Liver (tissue), 9 donors: Measurements from ENCODE around the gene VGLL3. TPM values are rescaled to one million over a fixed set of nuclear protein-coding genes. Genes with fewer than 3 reads are reported as not detected.

Experiments
- DNase-seq: peaks from one replicate; pipeline ENCODE4 v3.0.0-alpha.2; 2017; ENCODE audit warnings: low spot score
- H3K27ac ChIP-seq, 2 donors: one replicate each; pipeline ENCODE4 v1.7.0; 2013; ENCODE audit warnings: inconsistent platforms in 2 of 2, low read length in 2 of 2, control low read depth in 1 of 2, low read depth in 1 of 2, mild to moderate bottlenecking in 1 of 2
- H3K27me3 ChIP-seq, 4 donors: one replicate each; pipeline versions ENCODE4 v1.6.1 to v1.7.0; 2013; ENCODE audit warnings: low read length in 3 of 4, inconsistent platforms in 1 of 4, mild to moderate bottlenecking in 1 of 4, moderate library complexity in 1 of 4; ENCODE audit not compliant: control insufficient read depth in 4 of 4, insufficient read depth in 4 of 4
- H3K36me3 ChIP-seq, 4 donors: one replicate each; pipeline versions ENCODE4 v1.6.1 to v1.7.0; 2013; ENCODE audit warnings: low read length in 3 of 4, mild to moderate bottlenecking in 3 of 4, low read depth in 1 of 4, moderate library complexity in 1 of 4; ENCODE audit not compliant: control insufficient read depth in 4 of 4, insufficient read depth in 3 of 4
- H3K4me1 ChIP-seq, 4 donors: one replicate each; pipeline versions ENCODE4 v1.6.1 to v1.7.0; 2013; ENCODE audit warnings: low read length in 3 of 4, mild to moderate bottlenecking in 3 of 4, moderate library complexity in 1 of 4; ENCODE audit not compliant: control insufficient read depth in 4 of 4, insufficient read depth in 4 of 4
- H3K4me3 ChIP-seq, 3 donors: one replicate each; pipeline versions ENCODE4 v1.6.1 to v1.7.0; 2013; ENCODE audit warnings: low read length in 3 of 3, control low read depth in 1 of 3, low read depth in 1 of 3, mild to moderate bottlenecking in 1 of 3
- H3K9ac ChIP-seq, 2 donors: one replicate each; pipeline ENCODE4 v1.7.0; 2013; ENCODE audit warnings: low read length in 2 of 2, mild to moderate bottlenecking in 2 of 2, moderate library complexity in 2 of 2, control low read depth in 1 of 2, low read depth in 1 of 2
- H3K9me3 ChIP-seq, 4 donors: one replicate each; pipeline versions ENCODE4 v1.6.1 to v1.7.0; 2013; ENCODE audit warnings: low read length in 3 of 4; ENCODE audit not compliant: control insufficient read depth in 4 of 4
- EGR1 ChIP-seq, 2 donors: IDR thresholded peaks; 2 replicates each; pipeline ENCODE4 v1.6.1; 2016 to 2018; ENCODE audit warnings: antibody characterized with exemption in 2 of 2, low read depth in 2 of 2
- FOXA1 ChIP-seq: IDR thresholded peaks from 2 replicates; pipeline ENCODE4 v1.6.1; 2016; ENCODE audit warnings: antibody characterized with exemption
- FOXA2 ChIP-seq: IDR thresholded peaks from 2 replicates; pipeline ENCODE4 v1.6.1; 2016; ENCODE audit warnings: antibody characterized with exemption
- GABPA ChIP-seq, 2 donors: IDR thresholded peaks in 1 of 2; conservative IDR thresholded peaks in 1 of 2; 2 replicates each; pipeline ENCODE4 v1.6.1; 2016; ENCODE audit warnings: antibody characterized with exemption in 2 of 2, mild to moderate bottlenecking in 1 of 2, moderate library complexity in 1 of 2
- HNF4A ChIP-seq, 2 donors: conservative IDR thresholded peaks; 2 replicates each; pipeline ENCODE4 v1.6.1; 2016; ENCODE audit warnings: antibody characterized with exemption in 2 of 2, mild to moderate bottlenecking in 2 of 2
- HNF4G ChIP-seq: IDR thresholded peaks from 2 replicates; pipeline ENCODE4 v1.6.1; 2016; ENCODE audit warnings: antibody characterized with exemption
- JUND ChIP-seq, 2 donors: IDR thresholded peaks; 2 replicates each; pipeline ENCODE4 v1.6.1; 2016; ENCODE audit warnings: antibody characterized with exemption in 2 of 2
- NR2F2 ChIP-seq: IDR thresholded peaks from 2 replicates; pipeline ENCODE4 v1.6.1; 2016; ENCODE audit warnings: antibody characterized with exemption
- RAD21 ChIP-seq, 2 donors: IDR thresholded peaks; 2 replicates each; pipeline ENCODE4 v1.6.1; 2016; ENCODE audit warnings: antibody characterized with exemption in 2 of 2, mild to moderate bottlenecking in 2 of 2
- RXRA ChIP-seq, 2 donors: IDR thresholded peaks; 2 replicates each; pipeline ENCODE4 v1.6.1; 2017 to 2018; ENCODE audit warnings: antibody characterized with exemption in 2 of 2, mild to moderate bottlenecking in 1 of 2
- SP1 ChIP-seq: IDR thresholded peaks from 2 replicates; pipeline ENCODE4 v1.6.1; 2018; ENCODE audit warnings: antibody characterized with exemption, mild to moderate bottlenecking
- TAF1 ChIP-seq: conservative IDR thresholded peaks from 2 replicates; pipeline ENCODE4 v1.6.1; 2016; ENCODE audit warnings: antibody characterized with exemption, mild to moderate bottlenecking
- YY1 ChIP-seq: IDR thresholded peaks from 2 replicates; pipeline ENCODE4 v1.6.1; 2016; ENCODE audit warnings: antibody characterized with exemption, mild to moderate bottlenecking
- WGBS: extraction: QIAGEN DNeasy Blood & Tissue Kit; methylation state at CpG from one replicate; pipeline ENCODE4 v1.1.7; 2013; 5-methylcytosine and 5-hydroxymethylcytosine counted together
- polyA plus RNA-seq, 2 donors: library from polyadenylated mRNA; stranded (reverse) in 1 of 2; unstranded in 1 of 2; fragments of 200-250 nt in 1 of 2; fragments of >200 nt in 1 of 2; fragmentation: Nextera tagmentation in 1 of 2; extraction: Ambion mirVana in 1 of 2; gene quantifications; one replicate each; pipeline versions ENCODE4 v1.2.1 to v1.2.3, GENCODE V29; 2013 to 2015
- total RNA-seq, 2 donors: library from RNA; depleted of rRNA; stranded (reverse); fragments of >200 nt; gene quantifications; one replicate each; pipeline ENCODE4 v1.2.3, GENCODE V29; 2014
- TF ChIP-seq, protein P1 (sequence below): IDR thresholded peaks from 2 replicates; pipeline ENCODE4 v1.6.1; 2016; ENCODE audit warnings: antibody characterized with exemption
- TF ChIP-seq, protein P2 (sequence below): IDR thresholded peaks from 2 replicates; pipeline ENCODE4 v1.6.1; 2016; ENCODE audit warnings: antibody characterized with exemption
- TF ChIP-seq, protein P3 (sequence below): fragments of 150-350 bp; IDR thresholded peaks from 2 replicates; pipeline ENCODE4 v1.5.1; 2017; ENCODE audit warnings: improper control_type of control experiment, low read depth, low read length; ENCODE audit not compliant: missing input control
- TF ChIP-seq, protein P4 (sequence below): IDR thresholded peaks from 2 replicates; pipeline ENCODE4 v1.6.1; 2016; ENCODE audit warnings: antibody characterized with exemption, mild to moderate bottlenecking
- TF ChIP-seq, protein P5 (sequence below): IDR thresholded peaks from 2 replicates; pipeline ENCODE4 v1.6.1; 2016; ENCODE audit warnings: antibody characterized with exemption
- donor health status: healthy.
- donor health status: healthy.
- donor health status: healthy.
- donor health status: healthy.
- donor health status: healthy.

Gene VGLL3
- total and polyA plus RNA-seq, 4 donors, result 0.08 to 1.3 (median 0.63) TPM

DNA sequence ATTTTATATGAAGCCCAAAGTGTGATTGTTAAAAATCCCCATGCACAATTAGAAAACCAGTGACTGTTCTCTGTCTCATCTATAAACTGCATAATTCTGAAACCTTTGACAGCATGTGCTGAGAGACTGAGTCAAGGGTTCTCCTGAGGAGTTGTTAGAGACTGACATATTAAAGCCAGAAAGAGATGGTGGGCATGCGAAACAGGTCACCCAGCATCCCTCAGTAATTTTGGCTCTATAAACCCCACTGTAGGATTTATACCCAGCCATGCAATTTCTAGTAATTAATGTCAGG, 3.6 kb downstream of the VGLL3 start:
- H3K27ac ChIP-seq, result no peak overlapping the region
- no peaks in the 10 kb centered on the region for H3K36me3 ChIP-seq
- no peak overlapping the region for H3K9ac ChIP-seq
- no peak overlapping the region for H3K4me3 ChIP-seq
- TF ChIP-seq EGR1 (IDR thresholded peaks at IDR 0.05; ENCODE audit: low read depth in 2 of 2) (no peak), HNF4G (no peak), JUND (IDR thresholded peaks at IDR 0.05) (no peak), GABPA (IDR thresholded peaks at IDR 0.05 in 1 of 2, conservative IDR thresholded peaks at IDR 0.05 in 1 of 2) (no peak), SP1 (no peak), HNF4A (conservative IDR thresholded peaks at IDR 0.05) (no peak), NR2F2 (no peak), FOXA2 (no peak)
- TF ChIP-seq, protein P1, sequence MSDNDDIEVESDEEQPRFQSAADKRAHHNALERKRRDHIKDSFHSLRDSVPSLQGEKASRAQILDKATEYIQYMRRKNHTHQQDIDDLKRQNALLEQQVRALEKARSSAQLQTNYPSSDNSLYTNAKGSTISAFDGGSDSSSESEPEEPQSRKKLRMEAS, result no peak
- TF ChIP-seq, protein P2, sequence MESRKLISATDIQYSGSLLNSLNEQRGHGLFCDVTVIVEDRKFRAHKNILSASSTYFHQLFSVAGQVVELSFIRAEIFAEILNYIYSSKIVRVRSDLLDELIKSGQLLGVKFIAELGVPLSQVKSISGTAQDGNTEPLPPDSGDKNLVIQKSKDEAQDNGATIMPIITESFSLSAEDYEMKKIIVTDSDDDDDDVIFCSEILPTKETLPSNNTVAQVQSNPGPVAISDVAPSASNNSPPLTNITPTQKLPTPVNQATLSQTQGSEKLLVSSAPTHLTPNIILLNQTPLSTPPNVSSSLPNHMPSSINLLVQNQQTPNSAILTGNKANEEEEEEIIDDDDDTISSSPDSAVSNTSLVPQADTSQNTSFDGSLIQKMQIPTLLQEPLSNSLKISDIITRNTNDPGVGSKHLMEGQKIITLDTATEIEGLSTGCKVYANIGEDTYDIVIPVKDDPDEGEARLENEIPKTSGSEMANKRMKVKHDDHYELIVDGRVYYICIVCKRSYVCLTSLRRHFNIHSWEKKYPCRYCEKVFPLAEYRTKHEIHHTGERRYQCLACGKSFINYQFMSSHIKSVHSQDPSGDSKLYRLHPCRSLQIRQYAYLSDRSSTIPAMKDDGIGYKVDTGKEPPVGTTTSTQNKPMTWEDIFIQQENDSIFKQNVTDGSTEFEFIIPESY, result no peak
- TF ChIP-seq, protein P3, sequence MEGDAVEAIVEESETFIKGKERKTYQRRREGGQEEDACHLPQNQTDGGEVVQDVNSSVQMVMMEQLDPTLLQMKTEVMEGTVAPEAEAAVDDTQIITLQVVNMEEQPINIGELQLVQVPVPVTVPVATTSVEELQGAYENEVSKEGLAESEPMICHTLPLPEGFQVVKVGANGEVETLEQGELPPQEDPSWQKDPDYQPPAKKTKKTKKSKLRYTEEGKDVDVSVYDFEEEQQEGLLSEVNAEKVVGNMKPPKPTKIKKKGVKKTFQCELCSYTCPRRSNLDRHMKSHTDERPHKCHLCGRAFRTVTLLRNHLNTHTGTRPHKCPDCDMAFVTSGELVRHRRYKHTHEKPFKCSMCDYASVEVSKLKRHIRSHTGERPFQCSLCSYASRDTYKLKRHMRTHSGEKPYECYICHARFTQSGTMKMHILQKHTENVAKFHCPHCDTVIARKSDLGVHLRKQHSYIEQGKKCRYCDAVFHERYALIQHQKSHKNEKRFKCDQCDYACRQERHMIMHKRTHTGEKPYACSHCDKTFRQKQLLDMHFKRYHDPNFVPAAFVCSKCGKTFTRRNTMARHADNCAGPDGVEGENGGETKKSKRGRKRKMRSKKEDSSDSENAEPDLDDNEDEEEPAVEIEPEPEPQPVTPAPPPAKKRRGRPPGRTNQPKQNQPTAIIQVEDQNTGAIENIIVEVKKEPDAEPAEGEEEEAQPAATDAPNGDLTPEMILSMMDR, result no peak
- peaks cover 3 to 14% (median 8%) of the 10 kb centered on the region in 4 donors for H3K4me1 ChIP-seq
- H3K9me3 ChIP-seq, result no peaks in the 10 kb centered on the region
- H3K27me3 ChIP-seq, result peaks cover 0 to 15% (median 3%) of the 10 kb centered on the region in 4 donors
- no peak for DNase-seq
- 86% methylated on average over 1 of the region's 1 CpG for WGBS

DNA sequence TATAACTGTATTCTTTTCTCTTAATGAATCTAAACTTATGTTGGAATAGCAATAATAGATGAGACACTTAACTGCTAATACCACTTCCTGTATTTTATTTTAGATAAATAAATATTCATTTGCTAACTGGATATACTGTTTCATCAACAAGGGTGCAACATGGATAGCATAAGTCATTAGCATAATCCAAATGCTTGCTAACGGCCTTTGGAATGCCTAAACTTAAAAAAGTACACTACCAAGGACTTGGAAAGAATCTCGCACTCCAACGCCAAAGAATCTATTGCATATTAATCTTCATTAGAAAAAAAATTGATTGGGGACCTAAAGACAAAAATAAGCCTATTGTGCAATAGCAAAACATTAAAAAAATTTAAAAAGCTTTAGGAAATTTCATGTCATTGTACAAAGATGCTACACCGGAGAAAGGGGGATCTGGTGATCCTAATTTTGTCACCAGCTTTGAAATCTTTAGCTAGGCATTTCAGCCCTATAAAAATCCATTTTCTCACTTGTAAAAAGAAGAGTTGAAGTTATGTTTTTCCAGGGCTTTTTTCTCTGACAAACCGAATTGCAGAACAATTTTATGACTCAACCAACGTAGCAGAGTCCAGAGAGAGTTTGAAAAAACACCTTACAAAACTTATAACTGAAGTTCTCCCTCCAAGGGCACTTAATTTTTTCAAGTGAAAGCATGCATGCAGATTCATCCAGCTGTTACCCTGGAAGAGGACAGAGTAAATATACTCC, 4.1 kb downstream of the VGLL3 start:
- no peak for DNase-seq
- Histone ChIP-seq H3K9ac (no peak overlapping the region), H3K36me3 (no peaks in the 10 kb centered on the region), H3K9me3 (no peaks in the 10 kb centered on the region), H3K4me1 (peaks cover 3 to 14% (median 8%) of the 10 kb centered on the region in 4 donors), H3K27me3 (peaks cover 0 to 15% (median 3%) of the 10 kb centered on the region in 4 donors), H3K27ac (no peak overlapping the region), H3K4me3 (no peak overlapping the region)
- WGBS, result 65% methylated on average over 6 of the region's 6 CpGs
- TF ChIP-seq TAF1 (no peak), JUND (IDR thresholded peaks at IDR 0.05) (no peak), EGR1 (IDR thresholded peaks at IDR 0.05; ENCODE audit: low read depth in 2 of 2) (no peak), YY1 (no peak), HNF4A (conservative IDR thresholded peaks at IDR 0.05) (no peak), RXRA (IDR thresholded peaks at IDR 0.05) (no peak), FOXA2 (no peak), HNF4G (no peak), RAD21 (IDR thresholded peaks at IDR 0.05) (no peak), SP1 (no peak), FOXA1 (no peak), GABPA (IDR thresholded peaks at IDR 0.05 in 1 of 2, conservative IDR thresholded peaks at IDR 0.05 in 1 of 2) (no peak), NR2F2 (no peak)
- TF ChIP-seq, protein P2, result no peak
- TF ChIP-seq, protein P4, sequence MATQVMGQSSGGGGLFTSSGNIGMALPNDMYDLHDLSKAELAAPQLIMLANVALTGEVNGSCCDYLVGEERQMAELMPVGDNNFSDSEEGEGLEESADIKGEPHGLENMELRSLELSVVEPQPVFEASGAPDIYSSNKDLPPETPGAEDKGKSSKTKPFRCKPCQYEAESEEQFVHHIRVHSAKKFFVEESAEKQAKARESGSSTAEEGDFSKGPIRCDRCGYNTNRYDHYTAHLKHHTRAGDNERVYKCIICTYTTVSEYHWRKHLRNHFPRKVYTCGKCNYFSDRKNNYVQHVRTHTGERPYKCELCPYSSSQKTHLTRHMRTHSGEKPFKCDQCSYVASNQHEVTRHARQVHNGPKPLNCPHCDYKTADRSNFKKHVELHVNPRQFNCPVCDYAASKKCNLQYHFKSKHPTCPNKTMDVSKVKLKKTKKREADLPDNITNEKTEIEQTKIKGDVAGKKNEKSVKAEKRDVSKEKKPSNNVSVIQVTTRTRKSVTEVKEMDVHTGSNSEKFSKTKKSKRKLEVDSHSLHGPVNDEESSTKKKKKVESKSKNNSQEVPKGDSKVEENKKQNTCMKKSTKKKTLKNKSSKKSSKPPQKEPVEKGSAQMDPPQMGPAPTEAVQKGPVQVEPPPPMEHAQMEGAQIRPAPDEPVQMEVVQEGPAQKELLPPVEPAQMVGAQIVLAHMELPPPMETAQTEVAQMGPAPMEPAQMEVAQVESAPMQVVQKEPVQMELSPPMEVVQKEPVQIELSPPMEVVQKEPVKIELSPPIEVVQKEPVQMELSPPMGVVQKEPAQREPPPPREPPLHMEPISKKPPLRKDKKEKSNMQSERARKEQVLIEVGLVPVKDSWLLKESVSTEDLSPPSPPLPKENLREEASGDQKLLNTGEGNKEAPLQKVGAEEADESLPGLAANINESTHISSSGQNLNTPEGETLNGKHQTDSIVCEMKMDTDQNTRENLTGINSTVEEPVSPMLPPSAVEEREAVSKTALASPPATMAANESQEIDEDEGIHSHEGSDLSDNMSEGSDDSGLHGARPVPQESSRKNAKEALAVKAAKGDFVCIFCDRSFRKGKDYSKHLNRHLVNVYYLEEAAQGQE, result no peak
- TF ChIP-seq, protein P3, result no peak
- TF ChIP-seq, protein P5, sequence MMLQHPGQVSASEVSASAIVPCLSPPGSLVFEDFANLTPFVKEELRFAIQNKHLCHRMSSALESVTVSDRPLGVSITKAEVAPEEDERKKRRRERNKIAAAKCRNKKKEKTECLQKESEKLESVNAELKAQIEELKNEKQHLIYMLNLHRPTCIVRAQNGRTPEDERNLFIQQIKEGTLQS, result no peak
